HG02852 (cell line): ENCODE data around the gene PTPRR.

Source experiments
- ATAC-seq: cut with Tn5 transposase; IDR thresholded peaks from one replicate; pipeline ENCODE4 v1.9.1; 2021; ENCODE audit warnings: mild to moderate bottlenecking, moderate library complexity; ENCODE audit not compliant: unreplicated experiment

The PTPRR gene

DNA sequence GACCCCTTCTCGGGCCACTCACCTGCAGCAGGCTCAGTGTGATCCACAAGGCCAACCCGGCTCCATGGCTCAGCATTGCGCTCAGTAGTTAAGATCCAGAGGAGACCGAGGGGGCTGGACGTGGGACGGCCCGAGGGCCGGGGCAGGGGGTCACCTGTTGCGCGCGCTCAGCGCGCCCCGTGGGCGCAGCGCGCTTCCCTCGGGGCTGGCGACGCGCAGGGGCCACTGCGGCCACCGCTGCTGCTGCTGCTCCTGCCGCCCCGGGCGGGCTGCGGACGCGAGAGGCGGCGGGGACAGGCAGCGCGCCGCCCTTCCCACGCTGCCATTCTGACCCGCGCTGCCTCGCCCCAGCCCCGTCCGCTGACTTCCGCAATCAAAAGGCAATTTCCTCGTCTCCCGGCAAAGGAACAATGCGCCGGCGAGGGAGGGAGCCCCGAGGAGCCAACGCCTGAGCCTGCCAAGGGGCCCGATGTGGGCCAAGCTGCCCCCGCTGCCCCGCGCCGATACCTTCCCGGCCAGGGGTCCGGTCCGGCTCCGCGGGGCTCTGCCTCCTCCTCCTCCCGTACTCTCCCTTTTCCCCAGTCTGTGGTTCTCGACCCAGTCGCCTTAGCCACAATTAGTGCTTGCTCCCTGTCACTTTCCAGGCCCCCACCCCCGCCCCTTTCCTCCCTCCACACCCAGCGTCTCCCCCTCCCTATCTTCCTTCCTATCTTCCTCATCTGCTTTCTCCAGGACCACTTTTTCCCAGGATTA, 310.6 kb downstream of the PTPRR start:
- ATAC-seq = no peak

DNA sequence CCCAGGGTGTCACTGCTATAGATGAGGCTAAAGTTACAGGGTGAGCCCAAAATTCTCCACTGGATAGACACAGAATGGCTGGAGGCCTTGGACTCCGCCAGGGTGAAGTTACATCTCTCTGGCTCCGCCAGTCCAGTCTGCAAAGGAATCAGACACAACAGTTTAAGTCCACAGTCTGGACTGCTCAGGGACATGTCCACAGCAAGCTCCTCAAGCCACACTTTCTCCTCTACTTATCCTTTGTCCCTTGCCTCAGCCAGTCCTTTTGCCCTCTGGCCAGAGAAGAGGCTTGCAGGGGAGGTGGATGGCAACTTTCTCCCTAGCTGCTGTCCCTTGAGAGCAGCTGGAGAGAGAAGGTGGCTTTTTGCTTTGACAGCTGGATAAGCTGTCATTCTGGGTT, 311.3 kb downstream of the PTPRR start:
- ATAC-seq = no peak

DNA sequence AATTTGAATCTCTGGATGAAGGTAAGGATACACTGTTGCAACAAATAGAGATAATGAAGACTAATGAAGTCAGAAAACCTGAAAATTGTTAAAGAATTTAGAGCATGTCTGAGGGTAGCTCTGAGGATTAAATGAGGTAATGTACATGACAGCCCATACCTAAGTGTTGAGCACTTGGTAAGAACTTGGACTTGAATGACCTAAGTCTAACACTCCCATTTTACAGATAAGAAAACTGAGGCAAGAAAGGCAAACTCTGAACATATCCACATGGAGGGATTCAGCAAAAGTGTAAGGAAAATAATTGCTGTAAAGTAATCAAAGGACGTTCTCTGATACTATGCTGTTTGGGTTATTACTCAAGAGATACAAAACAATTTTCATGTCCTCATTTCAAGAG, 312.4 kb downstream of the PTPRR start:
- ATAC-seq = no peak

DNA sequence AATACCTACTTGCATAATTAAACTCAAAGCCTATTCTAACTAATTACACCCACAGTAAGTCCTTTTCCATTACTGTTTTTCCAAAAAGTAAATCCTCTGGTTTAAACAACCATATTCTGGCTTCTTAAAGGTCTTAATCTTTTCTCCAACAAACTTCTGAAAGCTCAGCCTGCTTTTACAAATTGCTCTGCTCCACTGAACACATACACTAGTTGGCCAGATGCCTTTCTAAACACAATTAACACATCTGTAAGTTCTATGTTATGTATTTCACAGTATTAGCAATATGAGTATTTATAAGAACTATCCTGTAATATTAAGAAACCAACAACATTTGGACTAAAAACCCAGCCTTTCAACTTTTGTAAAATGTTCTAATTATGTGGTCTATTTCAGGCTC, 313.4 kb downstream of the PTPRR start:
- ATAC-seq = no peak

DNA sequence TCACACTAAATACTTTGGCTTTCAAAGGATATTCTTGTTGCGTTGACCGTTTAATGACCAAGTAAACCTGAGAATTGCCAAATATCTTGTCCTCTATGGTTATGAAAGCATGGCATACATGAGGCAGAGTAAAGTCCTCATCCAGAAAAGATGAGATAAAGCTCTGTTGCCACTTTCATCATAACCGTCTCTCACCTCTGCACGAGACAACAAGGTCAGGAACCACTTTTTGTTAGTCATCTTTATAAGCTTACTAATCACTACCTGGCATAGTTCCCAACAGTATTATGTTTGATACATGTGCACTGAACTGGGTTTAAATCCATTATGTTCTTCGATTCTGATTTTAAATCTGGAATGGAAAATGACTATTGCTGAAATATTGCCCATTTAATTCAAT, 314.6 kb downstream of the PTPRR start:
- ATAC-seq = no peak

DNA sequence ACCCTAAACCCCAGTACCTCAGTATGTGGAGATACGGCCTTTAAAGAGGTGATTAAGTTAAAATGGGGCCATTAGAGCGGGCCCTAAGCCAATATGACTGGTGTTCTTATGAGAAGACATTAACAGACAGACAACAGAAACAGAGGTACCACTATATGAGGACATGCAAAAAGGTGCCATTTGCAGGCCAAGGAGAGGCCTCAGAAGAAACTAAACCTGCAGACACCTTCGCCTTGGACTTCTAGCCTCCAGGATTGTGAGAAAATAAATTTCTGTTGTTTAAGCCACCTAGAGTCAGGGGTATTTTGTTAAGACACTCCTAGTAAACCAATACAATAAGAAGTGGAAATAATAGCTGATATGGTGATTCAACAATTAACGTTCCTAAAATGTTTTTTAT, 315.9 kb downstream of the PTPRR start:
- no peak for ATAC-seq

DNA sequence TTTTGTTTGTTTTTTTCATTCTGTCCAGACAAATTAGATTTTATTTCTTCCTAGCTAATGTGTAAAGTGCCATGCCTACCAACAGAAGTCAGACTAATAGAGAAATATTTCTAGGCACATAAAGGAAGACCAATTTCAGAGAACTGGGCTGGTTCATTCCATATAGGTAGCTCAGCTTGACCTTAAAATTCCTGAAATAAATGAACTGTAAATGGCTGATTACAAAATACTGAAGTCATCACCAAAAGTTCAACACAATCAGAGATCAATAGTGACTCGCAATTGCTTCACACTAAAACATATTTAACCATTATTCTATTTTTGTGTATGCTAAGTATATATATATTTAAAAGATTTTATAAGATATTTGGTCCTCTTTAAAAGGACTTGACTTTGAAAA, 317.5 kb downstream of the PTPRR start:
- no peak for ATAC-seq

DNA sequence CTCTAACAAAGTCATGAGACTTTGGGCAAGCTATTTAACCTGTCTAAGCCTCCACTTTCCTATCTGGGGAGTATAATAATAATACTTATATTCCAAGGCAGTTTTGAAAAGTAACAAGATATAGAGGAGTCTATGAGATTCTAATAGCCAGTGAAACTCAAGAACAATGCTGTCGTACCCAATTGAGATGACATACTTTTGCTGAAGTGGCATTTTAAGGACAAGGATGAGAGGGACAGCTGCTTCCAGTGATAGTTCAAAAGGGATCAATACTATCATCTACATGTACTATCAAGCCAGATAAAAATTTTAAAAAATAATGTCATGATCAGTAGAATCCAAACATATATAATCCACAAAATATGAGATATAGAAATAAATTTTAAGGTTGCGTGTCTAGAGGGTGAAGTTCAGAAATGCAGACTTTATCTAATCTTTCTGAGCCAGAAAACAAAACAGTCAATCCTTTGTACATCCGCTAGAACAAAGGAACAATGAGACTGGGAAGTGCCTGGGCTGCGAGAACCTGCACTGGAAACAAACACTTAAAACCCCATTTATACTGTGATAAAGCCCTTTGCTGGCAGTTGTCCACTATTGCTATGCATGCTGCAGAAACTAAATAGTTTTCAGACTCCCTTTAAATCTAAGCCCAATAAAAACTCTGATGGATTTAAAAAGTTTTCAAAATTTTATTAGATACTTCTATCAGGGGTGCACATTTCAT, 321.9 kb downstream of the PTPRR start:
- ATAC-seq = no peak

DNA sequence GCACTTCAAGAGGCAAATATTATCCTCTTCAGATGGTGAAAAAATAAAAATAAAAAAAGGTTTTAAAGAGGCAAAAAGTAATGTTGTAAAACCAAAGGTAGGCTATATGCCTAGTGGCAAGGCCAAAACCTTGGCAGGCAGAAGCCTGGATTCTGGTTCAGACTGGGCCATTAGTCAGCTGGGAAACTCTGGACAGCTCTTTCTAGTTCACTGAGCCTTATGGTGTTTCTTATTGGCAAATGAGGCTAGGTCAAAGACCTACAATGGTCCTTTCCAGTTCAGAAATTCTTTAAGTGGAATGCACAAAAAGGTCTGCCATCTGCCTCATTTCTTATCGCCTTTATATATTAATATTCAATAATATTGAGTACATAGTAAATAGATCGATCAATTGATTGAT, 327.9 kb downstream of the PTPRR start:
- ATAC-seq = no peak

DNA sequence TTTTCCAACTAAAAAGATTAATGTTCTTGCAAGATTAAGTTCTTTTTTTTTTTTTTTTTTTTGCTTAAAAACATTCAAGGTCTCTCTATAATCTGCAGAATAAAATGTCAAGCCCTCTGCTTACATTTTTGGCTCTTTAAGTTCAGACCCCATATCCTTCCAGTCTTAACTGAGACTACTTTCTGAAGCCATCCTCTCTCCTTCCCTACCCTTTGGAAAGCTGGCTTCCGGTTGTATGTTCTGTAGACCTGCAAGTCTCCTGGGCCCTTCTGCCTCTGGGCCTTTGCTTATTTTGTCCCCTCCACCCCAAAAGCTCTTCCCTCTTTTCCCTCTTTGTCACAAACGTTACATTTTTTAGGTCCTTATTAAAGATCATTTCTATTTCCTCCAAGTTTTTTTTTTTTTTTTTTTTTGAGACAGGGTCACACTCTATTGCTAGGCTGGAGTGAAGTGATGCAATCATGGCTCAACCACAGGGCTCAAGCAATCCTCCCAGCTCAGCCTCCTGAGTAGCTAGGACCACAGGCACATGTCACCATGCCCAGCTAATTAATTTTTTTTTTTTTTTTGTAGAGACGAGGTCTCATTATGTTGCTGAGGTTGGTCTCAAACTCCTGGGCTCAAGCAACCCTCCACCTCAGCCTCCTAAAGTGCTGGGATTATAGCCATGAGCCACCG, 329.9 kb downstream of the PTPRR start:
- ATAC-seq = no peak

DNA sequence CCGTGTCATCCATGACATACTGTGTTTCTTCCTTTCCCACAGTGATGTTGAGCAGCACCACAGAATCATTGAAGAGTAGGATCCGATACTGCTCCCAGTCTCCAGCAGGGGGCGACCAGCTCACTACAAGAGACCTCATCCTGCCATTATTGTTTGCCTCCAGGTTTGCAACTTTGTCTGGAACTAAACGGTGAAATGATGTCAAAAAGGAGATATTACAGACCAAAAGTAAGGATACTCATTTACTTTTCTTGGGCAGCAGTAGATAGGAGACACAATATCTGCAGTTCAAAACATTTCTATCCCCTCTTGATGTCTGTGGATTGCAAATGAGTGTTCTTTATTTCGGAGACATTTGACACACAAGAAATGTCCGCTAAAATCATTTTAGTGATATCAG, 330.5 kb downstream of the PTPRR start:
- ATAC-seq = peak; percentile 95
